HG03457 (cell line): ENCODE data around the gene KIAA1217.

Experiments
- ATAC-seq: cut with Tn5 transposase; IDR thresholded peaks from one replicate; pipeline ENCODE4 v1.9.1; 2021; ENCODE audit warnings: moderate number of reproducible peaks; ENCODE audit not compliant: unreplicated experiment

Gene KIAA1217

DNA sequence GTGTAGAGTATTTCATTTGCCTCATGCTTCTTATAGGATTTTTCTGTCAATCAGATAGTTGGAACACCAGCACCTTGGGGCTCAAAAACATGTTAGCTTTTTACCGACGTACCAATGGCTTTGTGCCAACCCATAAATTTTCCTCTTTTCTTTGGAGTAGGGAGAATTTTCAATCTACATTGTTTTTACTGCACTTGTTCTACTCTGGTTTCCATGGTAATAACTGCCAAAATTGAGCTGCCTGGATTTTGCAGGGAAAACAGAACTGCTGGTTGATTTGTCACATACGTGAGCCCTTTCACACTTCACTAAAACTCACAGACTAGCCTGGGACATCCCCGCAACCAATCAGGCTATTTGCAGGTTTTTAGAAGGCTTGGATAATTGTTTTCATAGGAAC, 325.0 kb downstream of the KIAA1217 start:
- ATAC-seq = no peak

- no peak for ATAC-seq
Observed at GRCh38 chr10:24536636-24537035, 327.7 kb downstream of the KIAA1217 start.

GRCh38 chr10:24541239-24541753, 332.4 kb downstream of the KIAA1217 start:
- ATAC-seq = no peak

DNA sequence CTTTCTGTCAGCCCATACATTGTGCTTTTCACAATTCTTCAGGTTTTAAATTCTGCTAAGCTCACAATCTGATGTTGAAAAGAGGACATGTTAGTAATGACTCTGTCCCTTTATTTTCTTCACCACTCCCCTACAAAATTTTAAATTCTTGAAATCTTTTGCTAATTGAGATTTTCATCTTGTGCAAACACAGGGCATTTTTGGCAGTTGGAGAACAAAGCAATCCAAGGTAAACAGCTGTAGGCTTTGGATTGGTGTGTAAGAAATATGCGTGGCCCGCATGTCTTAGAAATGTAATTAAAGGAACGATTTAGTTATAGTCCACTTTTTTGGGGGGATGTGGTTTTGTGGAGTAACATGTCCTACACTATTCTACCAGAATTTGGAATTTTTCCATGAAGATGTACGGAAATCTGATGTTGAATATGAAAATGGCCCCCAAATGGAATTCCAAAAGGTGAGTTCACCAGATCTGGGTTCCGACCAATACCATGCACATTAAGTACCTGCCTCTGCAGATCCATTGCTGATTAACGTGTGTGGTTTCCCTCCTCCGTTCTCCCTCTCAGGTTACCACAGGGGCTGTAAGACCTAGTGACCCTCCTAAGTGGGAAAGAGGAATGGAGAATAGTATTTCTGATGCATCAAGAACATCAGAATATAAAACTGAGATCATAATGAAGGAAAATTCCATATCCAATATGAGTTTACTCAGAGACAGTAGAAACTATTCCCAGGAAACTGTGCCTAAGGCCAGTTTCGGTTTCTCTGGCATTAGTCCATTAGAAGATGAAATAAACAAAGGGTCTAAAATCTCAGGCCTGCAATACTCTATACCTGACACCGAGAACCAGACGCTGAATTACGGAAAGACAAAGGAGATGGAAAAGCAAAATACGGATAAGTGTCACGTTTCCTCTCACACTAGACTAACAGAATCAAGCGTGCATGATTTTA, 333.7 kb downstream of the KIAA1217 start:
- ATAC-seq = no peak

DNA sequence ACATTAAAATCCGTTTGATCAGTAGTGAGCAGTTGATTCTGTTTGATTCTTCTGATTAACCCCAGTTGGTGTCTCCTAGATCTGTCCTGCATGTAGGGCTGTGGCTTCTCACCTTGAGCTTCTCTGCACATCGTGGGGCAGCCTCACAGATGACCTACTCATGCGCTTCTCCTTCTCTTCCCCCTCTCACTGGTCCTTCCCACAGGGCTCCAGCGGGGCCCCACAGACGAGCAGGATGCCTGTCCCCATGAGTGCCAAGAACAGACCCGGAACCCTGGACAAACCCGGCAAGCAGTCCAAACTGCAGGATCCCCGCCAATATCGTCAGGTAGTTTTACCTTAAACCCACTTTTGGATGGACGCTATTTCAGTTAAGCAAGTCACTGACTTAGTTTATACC, 335.8 kb downstream of the KIAA1217 start:
- no peak for ATAC-seq

- no peak for ATAC-seq
Observed at GRCh38 chr10:24545585-24545984, 336.6 kb downstream of the KIAA1217 start.

- no peak for ATAC-seq
Observed at GRCh38 chr10:24550680-24551079, 341.7 kb downstream of the KIAA1217 start.

GRCh38 chr10:24551161-24551560, 342.2 kb downstream of the KIAA1217 start:
- no peak for ATAC-seq

- no peak for ATAC-seq
Observed at GRCh38 chr10:24552346-24553016, 343.5 kb downstream of the KIAA1217 start.

DNA sequence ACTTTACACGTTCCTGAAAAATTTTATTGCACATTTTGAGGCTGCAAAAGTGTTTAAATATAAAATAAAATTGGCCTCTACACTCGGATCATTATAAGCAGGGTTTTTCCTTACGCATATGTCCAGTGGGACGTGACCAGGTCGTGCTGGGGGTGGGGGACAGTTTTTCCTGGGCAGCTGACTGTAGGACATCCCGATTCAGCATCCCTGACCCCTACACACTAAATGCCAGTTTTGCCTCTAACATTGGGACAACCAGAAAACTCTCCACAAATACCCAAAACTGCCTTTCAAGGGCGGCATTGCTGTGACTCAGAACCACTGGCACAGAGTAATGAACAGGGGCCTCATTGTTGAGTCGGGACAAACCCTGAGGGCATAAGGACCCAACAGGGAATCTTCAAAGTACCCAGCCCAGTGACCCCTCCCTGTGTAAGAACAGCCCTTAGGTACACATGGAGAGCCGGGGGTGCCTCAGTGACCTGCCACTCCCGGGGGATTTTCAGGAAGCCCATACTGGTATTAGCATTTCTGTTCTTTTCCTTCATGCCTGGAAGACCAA, 344.2 kb downstream of the KIAA1217 start:
- no peak for ATAC-seq

GRCh38 chr10:24554036-24554435, 345.1 kb downstream of the KIAA1217 start:
- ATAC-seq = no peak

DNA sequence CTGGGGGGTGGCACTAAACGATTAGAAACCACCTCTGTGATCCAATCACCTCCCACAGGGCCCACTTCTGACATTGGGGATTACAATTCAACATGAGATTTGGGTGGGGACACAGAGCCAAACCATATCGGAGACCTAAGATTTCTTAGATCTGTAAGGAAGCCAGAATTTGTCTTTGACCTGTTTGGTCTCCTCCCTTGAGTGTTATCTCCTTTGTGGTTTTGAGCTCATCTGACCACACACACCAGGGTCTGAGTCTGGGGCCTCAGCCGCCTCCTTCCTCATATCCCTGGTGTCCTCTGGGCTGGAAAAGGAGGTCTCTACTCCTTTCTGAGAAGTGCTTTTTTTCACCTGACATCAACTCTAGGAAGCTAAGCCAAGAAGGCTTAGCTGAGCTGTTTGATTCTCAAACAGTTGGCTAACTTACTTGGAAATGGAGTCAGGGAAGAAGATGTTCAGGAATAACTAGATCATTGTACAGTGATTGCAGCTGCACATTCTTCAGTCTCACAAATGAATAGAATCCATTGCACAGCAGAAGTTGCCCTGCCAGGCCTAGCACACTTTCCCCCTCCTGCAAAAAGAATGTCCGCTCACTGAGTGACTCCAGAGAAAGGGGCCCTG, 347.3 kb downstream of the KIAA1217 start:
- ATAC-seq = no peak

DNA sequence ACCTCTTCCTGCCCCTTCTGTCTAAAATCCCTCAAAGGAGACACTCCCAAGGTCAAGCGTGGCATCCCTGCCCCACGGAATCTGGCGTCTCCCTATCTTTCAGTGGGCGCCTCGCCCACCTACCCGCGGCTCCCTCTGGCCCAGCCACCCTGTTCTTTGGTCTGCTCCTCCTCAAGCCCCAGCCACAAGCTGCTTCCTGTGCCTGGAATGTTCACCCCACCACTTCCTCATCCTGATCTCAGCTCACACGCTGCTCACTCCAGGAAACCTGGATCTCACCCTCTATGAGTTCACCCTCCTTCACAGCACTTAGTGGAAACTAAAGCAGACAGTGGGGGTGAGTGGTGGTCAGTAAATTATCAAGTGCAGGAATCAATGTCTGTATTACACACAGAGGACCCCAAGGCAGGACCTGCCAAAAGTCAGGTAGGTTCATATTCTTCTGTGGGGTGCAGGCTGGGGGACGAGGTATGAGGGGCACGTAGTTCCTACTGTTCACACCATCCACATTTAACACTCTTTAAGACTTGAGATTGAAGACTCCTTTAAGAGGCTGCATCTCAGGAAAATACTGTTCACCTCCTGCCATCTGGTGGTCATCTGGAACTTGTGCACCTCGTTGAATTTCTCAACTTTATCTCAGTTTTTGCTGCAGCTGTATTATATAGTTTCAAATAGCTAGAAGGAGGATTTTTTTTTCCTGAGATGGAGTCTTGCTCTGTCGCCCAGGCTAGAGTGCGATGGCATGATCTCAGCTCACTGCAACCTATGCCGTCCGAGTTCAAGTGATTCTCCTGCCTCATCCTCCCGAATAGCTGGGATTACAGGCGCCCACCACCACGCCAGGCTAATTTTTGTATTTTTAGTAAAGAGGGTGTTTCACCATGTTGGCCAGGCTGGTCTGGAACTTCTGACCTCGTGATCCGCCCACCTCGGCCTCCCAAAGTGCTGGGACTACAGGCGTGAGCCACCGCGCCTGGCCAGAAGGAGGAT, 348.1 kb downstream of the KIAA1217 start:
- no peak for ATAC-seq

GRCh38 chr10:24561453-24561852, 352.5 kb downstream of the KIAA1217 start:
- ATAC-seq = no peak

GRCh38 chr10:24568042-24568441, 359.1 kb downstream of the KIAA1217 start:
- ATAC-seq = no peak

GRCh38 chr10:24569330-24569796, 360.4 kb downstream of the KIAA1217 start:
- ATAC-seq = no peak

GRCh38 chr10:24569828-24570657, 361.1 kb downstream of the KIAA1217 start:
- ATAC-seq = no peak

DNA sequence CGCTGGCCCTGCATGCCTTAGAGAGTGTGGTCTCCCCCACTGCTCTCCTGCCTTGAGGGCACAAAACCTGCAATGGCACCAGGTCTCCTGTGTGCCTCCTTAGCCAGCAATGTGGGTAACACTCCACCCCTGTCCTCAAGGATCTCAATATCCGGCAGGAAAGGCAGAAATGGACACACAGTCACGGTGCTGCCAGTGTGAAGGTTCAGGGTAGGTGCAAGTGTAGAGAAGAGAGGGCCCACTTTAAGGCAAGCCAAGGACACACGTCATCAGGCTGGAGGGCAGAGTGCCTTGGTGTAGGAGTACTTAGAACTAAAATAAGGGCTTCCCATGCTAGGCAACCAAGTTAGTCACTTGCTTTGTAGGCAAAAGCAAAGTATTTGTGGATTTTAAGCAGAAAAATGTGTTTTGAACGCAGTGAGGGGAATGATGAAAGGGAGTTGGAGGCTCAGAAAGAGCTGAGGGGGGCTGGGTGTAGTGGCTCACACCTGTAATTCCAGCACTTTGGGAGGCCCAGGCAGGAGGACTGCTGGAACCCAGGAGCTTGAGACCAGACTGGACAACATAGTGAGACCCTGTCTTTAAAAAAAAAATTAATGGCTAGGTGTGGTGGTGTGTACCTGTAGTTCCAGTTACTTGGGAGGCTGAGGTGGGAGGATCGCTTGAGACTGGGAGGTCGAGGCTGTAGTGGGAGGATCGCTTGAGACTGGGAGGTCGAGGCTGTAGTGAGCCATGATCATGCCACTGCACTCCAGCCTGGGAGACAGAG, 361.9 kb downstream of the KIAA1217 start:
- ATAC-seq = no peak
